ENCODE data around the gene P2RY12.

The P2RY12 gene

DNA sequence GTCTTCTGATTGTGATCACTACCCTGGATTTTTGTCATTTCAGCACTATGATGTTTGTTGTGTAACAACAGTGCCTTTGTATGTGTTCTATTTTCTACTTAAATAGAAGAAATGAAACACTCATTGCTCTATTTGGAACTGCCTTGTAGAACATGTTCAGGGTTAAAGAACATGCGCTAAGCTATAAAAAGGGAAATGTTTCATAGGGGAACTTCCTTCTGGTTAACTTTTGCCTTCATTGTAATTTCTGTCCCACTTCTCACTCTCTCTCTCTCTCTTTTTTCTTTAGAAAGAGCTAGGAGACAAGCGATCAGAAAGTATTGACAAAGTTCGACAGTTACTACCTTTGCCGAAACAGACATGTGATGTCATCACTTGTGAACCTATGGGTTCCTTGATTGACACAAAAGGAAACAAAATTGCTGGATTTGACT, at the start of gene P2RY12:
Gene P2RY12, minus strand, starts transcription at position 13 of the 434 bp plus-strand sequence. CDS start 45,908 bp downstream, outside the sequence.
- DNase-seq = no peak

- no peak for DNase-seq
Observed at GRCh38 chr3:151432616-151433372, 48.2 kb upstream of the P2RY12 start.

DNA sequence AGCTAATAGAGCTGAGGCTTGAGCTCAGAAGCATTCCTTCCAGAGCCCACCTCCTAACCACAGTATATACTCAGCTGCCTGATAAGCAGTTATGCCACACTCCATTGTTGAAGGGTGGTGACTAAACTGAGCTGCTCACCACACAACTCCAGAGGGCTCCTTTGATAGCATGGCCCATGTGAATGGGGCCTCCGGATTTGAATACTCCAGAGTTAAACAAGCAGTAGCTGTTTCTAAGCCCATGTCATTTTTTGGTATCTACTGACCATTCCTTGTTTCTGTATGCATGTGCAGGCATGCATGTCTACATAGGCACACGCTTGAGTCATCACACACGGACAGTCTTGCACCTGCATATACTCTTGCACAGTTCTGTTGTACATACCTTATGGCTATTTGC, 47.4 kb upstream of the P2RY12 start:
- DNase-seq = no peak

- DNase-seq = no peak
Observed at GRCh38 chr3:151430821-151431484, 46.4 kb upstream of the P2RY12 start.

- no peak for DNase-seq
Observed at GRCh38 chr3:151428386-151428785, 43.8 kb upstream of the P2RY12 start.

DNA sequence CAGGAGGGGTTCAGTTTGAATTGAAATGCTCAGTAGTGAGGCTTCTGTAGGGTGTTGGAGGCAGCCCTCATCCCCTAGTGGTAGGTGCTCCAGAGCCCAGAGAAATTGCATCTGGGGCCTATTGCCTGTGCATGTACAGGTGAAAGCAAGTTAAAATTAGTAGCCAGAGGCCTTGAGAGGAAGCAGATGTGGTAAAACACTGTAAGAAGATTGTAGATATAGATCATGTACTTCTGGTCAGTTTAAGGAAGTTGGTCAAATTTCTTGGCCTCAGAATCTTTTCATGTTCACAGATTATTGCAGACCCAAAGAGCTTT, 41.7 kb upstream of the P2RY12 start:
- DNase-seq = no peak

DNA sequence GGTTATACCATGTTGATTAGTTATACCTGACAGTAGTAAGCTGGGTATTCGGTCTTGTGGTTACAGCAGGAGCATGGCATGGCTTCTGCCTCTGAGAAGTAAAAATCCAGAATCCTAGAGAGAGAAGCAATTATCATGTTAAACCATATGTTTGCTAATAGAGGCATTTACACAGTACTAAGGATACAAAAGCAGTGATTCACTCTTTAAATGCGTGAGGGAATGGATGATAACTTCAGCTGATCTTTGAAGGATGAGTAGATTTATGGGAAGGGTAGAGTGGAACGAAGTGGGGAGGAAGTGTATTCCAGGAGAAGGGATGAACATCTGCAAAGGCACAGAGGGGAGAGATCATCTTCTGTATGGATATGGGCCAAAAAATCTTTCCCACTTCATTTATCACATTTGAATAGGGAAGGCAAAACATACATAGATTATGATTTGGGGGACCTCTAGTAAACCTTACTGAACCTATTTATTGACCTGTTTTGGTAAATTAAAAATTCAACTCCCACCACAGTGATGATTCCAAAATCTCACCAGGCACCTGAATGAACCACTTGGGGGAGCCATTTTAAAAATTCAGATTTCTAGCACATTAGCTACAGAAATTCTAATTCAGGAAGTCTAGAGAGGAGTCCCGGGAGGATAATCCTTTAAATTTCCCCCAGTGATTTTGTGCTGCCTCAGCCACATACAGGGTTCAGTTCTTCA, 41.2 kb upstream of the P2RY12 start:
- DNase-seq = no peak

GRCh38 chr3:151423091-151423490, 38.5 kb upstream of the P2RY12 start:
- no peak for DNase-seq

- DNase-seq = no peak
Observed at GRCh38 chr3:151421938-151422337, 37.4 kb upstream of the P2RY12 start.

DNA sequence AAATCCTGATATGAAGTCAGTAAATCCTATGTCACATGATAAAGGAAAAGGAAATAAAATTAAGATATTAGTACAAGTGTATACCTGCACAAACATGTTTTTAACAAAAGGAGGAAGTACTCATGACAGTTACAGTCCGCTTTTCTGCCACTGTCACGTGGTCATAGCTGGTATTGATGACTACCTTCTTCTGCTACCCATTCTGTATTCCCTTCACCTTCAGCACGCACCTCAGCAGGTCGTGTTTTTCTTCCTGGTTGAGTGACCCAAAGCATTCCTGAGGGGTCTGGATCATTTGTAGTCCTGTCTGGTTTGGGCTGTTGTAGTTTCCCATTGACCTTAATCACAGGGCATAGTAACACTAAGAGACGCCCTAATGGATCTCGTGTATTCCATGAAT, 35.3 kb upstream of the P2RY12 start:
- DNase-seq = no peak

DNA sequence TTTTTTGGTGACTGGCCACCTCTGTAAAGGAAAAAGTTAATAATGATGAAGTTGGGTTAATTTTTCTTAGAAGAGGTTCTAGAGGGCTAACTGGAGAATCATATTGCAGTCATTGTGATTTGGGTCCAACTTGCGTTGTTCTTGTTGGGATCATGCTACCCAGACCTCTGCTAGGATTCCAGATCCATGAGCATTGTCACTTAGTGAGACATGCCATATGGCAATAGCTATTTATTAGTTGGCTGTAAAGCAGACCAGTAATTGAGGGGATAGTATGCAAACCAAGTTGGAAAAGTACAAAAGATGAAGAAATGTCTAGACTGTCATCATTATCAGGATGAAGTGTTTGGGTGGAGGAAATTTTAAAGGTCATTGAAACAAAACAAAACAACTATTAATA, 30.7 kb upstream of the P2RY12 start:
- no peak for DNase-seq

- DNase-seq = no peak
Observed at GRCh38 chr3:151412989-151413388, 28.4 kb upstream of the P2RY12 start.

DNA sequence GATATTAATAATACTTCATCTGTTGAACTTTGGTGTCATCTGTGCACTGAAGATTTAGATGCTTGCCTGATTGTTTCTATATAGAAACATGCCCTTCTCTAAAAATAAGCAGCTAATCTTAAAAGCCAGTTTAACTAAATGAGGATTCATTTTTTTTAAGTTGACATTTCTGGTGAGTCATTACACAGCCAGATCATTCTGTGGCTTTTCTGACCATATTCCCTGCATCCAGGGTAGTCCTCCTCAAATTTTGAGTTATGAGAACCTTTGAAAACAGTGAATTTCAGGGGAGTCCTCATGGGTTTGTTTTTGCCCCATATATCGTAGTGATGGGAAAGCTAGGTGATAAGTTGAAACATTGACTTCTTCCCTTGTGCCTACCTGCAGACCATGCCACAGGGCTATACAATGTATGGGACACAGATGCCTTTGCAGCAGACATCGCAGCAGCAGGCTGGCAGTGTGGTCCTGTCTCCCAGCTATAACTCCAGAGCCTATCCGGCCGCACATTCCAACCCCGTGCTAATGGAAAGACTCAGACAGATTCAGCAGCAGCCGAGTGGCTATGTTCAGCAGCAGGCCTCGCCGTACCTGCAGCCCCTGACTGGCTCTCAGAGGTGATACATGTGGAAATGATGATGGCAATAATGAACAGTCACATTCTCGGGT, 26.5 kb upstream of the P2RY12 start:
- DNase-seq = no peak

DNA sequence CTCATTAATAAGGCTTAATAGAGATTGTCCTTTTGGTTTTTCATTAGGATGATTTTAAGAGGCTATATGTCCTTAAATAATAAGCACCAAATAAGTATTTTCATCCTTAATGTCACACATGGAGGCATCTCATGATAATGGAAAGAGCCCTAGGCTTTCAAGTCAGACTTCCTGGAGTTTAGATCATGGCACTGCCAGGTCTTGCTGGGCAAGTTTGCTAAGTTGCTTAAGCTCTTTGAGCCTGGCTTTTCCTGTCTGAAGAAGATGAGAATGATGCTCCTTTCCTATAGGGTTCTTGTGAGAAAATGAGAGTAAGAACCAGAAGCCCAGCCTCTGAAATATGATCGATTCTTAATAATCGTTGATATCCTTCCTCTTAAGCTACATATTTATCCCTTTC, 23.4 kb upstream of the P2RY12 start:
- DNase-seq = no peak

- no peak for DNase-seq
Observed at GRCh38 chr3:151404316-151404715, 19.8 kb upstream of the P2RY12 start.

- DNase-seq = no peak
Observed at GRCh38 chr3:151403246-151403645, 18.7 kb upstream of the P2RY12 start.

DNA sequence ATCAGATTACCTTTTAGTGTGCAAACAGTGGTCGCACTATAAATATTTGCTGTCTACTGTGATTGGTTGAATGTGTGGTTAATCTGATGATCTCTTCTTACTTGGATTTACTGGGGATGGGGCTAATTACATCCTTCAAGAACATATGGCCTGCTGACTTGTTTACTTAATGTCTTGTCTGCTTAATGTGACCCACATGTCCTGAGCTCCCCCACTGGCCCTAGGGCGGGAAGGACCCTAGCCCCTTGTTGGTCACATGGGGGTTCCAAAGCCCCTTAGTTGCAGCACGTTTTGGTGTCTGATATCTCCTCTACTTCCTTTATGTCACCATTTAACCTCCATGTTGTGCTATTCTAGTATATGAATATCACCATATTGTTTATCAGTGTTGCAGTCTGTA, 17.8 kb upstream of the P2RY12 start:
- DNase-seq = no peak

DNA sequence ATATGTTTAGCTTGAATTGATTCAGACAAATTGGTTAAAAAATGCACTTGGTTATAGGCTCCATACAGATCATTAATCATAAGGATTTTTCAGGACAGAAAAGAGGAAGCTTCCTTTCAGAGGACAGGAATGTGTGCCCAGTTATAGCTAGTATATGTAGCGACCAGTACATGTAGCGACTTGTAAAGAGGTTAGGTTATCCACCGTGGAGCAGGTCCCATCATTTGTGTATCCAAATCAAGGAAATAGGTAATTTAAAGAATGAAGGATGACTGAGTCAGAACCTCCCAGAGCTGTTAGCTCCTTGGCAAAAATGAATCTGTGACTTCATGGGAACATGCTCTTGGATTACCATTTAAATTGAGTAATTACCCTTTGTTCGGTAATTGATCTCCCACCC, 15.8 kb upstream of the P2RY12 start:
- no peak for DNase-seq

DNA sequence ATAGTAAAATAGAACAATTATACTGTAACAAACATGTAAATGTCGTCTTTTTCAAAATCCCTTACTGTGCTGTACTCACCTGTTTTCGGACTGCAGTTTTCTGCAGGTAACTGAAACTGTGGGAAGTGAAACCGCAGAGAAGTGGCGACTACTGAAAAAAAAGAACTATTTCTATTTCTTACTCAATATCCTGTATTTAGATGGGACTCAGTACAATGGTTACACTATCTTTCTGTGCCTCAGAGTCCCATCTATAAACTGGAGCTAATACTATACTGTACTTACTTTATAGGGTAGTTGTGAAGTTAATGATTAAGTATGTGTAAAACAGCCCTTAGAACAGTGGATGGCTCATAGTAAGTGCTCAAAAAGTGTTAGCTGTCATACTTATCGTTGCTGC, 14.3 kb upstream of the P2RY12 start:
- DNase-seq = no peak

DNA sequence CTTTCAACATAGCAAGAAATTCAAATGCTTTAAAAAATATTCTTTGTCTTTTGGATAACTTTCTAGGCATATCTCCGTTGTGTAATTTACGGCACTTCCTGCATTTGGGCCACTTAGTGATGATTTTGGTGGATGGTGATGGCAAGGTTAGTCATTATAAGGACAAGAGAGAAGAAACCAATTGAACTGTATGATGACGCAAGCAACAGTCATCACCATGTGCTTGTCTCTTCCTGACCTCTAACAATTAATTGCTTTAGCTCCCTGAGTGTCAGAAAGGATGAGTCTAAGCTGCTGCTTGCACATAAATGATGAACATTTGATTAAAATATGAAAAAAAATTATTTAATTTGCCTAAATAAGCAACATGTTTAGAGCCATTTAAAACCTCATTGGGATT, 11.3 kb upstream of the P2RY12 start:
- no peak for DNase-seq

DNA sequence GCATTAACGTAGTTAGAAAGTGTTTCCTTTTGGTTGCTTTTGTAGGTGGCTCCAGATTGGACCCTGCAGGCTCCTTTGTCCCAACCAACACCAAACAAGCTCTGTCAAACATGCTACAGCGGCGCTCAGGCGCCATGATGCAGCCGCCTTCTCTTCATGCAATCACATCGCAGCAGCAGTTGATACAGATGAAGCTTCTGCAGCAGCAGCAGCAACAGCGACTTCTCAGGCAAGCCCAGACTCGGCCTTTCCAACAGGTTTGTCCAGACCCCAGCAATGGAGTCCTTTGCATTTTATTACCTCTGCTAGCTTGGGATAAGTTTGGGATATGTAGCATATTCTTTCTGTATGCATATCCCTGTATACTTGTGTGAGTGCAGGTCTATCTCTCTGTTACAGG, 10.1 kb upstream of the P2RY12 start:
- DNase-seq = no peak

- no peak for DNase-seq
Observed at GRCh38 chr3:151393941-151394340, 9.4 kb upstream of the P2RY12 start.

DNA sequence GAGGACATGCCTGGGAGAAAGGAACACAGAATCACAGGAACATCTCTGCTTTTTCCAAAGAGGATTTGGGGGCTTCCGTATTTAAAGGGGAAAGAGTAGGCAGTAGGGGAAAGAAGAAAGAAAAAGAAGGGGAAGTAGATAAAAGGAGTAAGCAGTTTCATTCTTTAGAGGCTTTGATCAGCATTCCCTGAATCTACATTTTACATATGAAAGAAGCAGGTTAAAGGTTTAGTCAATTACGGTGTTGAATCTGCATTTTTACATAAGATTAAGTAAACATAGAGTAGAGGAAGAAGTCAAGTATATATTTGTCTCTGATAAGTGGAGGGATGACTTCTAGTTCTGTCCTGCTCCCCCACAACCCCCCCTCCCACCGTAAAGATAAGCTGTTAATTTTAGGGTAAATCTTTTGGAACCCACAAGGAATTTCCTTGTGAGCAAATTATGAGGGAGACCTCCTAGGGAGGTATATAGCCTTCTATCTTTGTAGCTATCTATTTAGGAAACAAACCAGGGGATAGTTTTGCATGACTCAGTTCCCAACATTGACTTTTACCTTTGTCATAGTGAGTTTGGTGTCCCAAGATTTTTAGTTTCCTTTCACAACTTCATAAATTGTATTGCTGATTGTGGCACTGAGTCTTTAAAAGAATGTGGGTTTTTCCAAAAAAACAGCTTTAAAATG, 8.7 kb upstream of the P2RY12 start:
- DNase-seq = no peak
